ENCODE measurements around the gene EXOC2.

GRCh38 chr6:548091-548490 is 144.8 kb downstream of the EXOC2 start:
- TF ChIP-seq CTCF (IDR thresholded peaks at IDR 0.05), result no peak
- no peak for TF ChIP-seq POLR2A (IDR thresholded peaks at IDR 0.05)

Data from adrenal gland (tissue), 5 donors.